Immature natural killer cell (primary cell): Measurements from ENCODE around the gene HSD3B7. TPM values are rescaled to one million over a fixed set of nuclear protein-coding genes. Genes with fewer than 3 reads are reported as not detected.

Experiments used
- DNase-seq, 3 donors: peaks; one replicate each; pipeline ENCODE4 v3.0.0; 2022; ENCODE audit warnings: mixed read lengths in 1 of 3
- H3K27ac Mint-ChIP-seq, 6 donors: one replicate each; pipeline ENCODE4 v1.8.0; 2020; ENCODE audit warnings: mixed read lengths in 6 of 6, mild to moderate bottlenecking in 5 of 6, inconsistent platforms in 4 of 6, moderate library complexity in 3 of 6
- H3K27me3 Mint-ChIP-seq, 3 donors: one replicate each; pipeline ENCODE4 v1.8.0; 2020 to 2021; ENCODE audit warnings: low read depth in 3 of 3, mild to moderate bottlenecking in 3 of 3, mixed read lengths in 3 of 3, moderate library complexity in 3 of 3, inconsistent platforms in 1 of 3
- H3K36me3 Mint-ChIP-seq, 3 donors: one replicate each; pipeline ENCODE4 v1.8.0; 2020; ENCODE audit warnings: mixed read lengths in 3 of 3, inconsistent platforms in 2 of 3, mild to moderate bottlenecking in 2 of 3
- H3K4me1 Mint-ChIP-seq, 2 donors: one replicate each; pipeline ENCODE4 v1.8.0; 2020; ENCODE audit warnings: inconsistent platforms in 2 of 2, mild to moderate bottlenecking in 2 of 2, mixed read lengths in 2 of 2, moderate library complexity in 1 of 2
- H3K4me3 Mint-ChIP-seq, 5 donors: one replicate each; pipeline ENCODE4 v1.8.0; 2020; ENCODE audit warnings: mild to moderate bottlenecking in 5 of 5, mixed read lengths in 5 of 5, inconsistent platforms in 3 of 5, moderate library complexity in 3 of 5
- H3K9me3 Mint-ChIP-seq, 6 donors: one replicate each; pipeline ENCODE4 v1.8.0; 2020; ENCODE audit warnings: mild to moderate bottlenecking in 6 of 6, mixed read lengths in 6 of 6, inconsistent platforms in 4 of 6, moderate library complexity in 3 of 6
- polyA plus RNA-seq, 3 donors: library from polyadenylated mRNA; unstranded; fragments of 300-500 nt; fragmentation: Illumina TruSeq; gene quantifications; one replicate each; pipeline ENCODE4 v1.2.3, GENCODE V29; 2021

HSD3B7 gene
- polyA plus RNA-seq, 3 donors from 2014 or later, result not detected

- DNase-seq, result peak; percentile 13 to 25 (median 24)
- Mint-ChIP-seq H3K4me1 (peaks cover 23 to 24% of the 10 kb centered on the region in 2 donors), H3K27ac (peak overlapping the region; percentile 80 to 94 (median 89)), H3K4me3 (peak overlapping the region; percentile 94 to 96 (median 95)), H3K27me3 (peaks cover 0 to 3% (median 0%) of the 10 kb centered on the region in 3 donors), H3K36me3 (no peaks in the 10 kb centered on the region), H3K9me3 (no peaks in the 10 kb centered on the region)
Observed at GRCh38 chr16:30949650-30950515, 35.1 kb upstream of the HSD3B7 start.

- Mint-ChIP-seq H3K27ac (peak overlapping the region; percentile 80 to 94 (median 89)), H3K9me3 (no peaks in the 10 kb centered on the region), H3K36me3 (no peaks in the 10 kb centered on the region), H3K27me3 (peaks cover 0 to 3% (median 0%) of the 10 kb centered on the region in 3 donors), H3K4me3 (peak overlapping the region; percentile 94 to 96 (median 95)), H3K4me1 (peaks cover 23 to 24% of the 10 kb centered on the region in 2 donors)
- DNase-seq, result no peak
Observed at GRCh38 chr16:30950516-30951065, 34.4 kb upstream of the HSD3B7 start.

- peaks cover 0 to 3% (median 3%) of the 10 kb centered on the region in 3 donors for H3K27me3 Mint-ChIP-seq
- no peak for DNase-seq
- no peaks in the 10 kb centered on the region for H3K9me3 Mint-ChIP-seq
- peak overlapping the region in 1 of 6 donors; percentile 45 for H3K27ac Mint-ChIP-seq
- H3K36me3 Mint-ChIP-seq, result no peaks in the 10 kb centered on the region
- H3K4me3 Mint-ChIP-seq, result peak overlapping the region in 2 of 5 donors; percentile 47 to 51
- peaks cover 27% of the 10 kb centered on the region in 2 donors for H3K4me1 Mint-ChIP-seq
Observed at GRCh38 chr16:30951193-30951592, 33.8 kb upstream of the HSD3B7 start.

- H3K27ac Mint-ChIP-seq, result peak overlapping the region in 3 of 6 donors; percentile 17 to 53 (median 53)
- peak overlapping the region in 3 of 5 donors; percentile 20 to 45 (median 27) for H3K4me3 Mint-ChIP-seq
- H3K4me1 Mint-ChIP-seq, result peaks cover 29 to 32% of the 10 kb centered on the region in 2 donors
Observed at GRCh38 chr16:30951750-30952149, 33.3 kb upstream of the HSD3B7 start.

GRCh38 chr16:30953111-30953510 lies 31.9 kb upstream of the HSD3B7 start:
- H3K9me3 Mint-ChIP-seq, result no peaks in the 10 kb centered on the region
- H3K27me3 Mint-ChIP-seq, result peaks cover 10 to 11% (median 10%) of the 10 kb centered on the region in 3 donors
- no peaks in the 10 kb centered on the region for H3K36me3 Mint-ChIP-seq
- no peak for DNase-seq
- no peak overlapping the region for H3K4me3 Mint-ChIP-seq
- H3K4me1 Mint-ChIP-seq, result peaks cover 35 to 37% of the 10 kb centered on the region in 2 donors
- H3K27ac Mint-ChIP-seq, result no peak overlapping the region

More at GRCh38 chr16:30951750-30952149, 33.3 kb upstream of the HSD3B7 start:
- no peaks in the 10 kb centered on the region for H3K9me3 Mint-ChIP-seq
- peaks cover 0 to 3% (median 3%) of the 10 kb centered on the region in 3 donors for H3K27me3 Mint-ChIP-seq
- H3K36me3 Mint-ChIP-seq, result no peaks in the 10 kb centered on the region
- no peak for DNase-seq

GRCh38 chr16:30953511-30954124 lies 31.4 kb upstream of the HSD3B7 start:
- Mint-ChIP-seq H3K36me3 (no peaks in the 10 kb centered on the region), H3K4me1 (peaks cover 38 to 41% of the 10 kb centered on the region in 2 donors), H3K4me3 (no peak overlapping the region), H3K27ac (peak overlapping the region in 1 of 6 donors; percentile 61), H3K9me3 (no peaks in the 10 kb centered on the region), H3K27me3 (peaks cover 10 to 14% (median 13%) of the 10 kb centered on the region in 3 donors)
- peak; percentile 27 to 61 (median 40) for DNase-seq

- DNase-seq, result no peak
- H3K27me3 Mint-ChIP-seq, result peaks cover 18 to 24% (median 19%) of the 10 kb centered on the region in 3 donors
- H3K9me3 Mint-ChIP-seq, result no peaks in the 10 kb centered on the region
- H3K4me1 Mint-ChIP-seq, result peaks cover 44 to 46% of the 10 kb centered on the region in 2 donors
- peak overlapping the region in 1 of 5 donors; percentile 35 for H3K4me3 Mint-ChIP-seq
- H3K27ac Mint-ChIP-seq, result peak overlapping the region in 2 of 6 donors; percentile 32 to 34
- peaks cover 5 to 6% (median 6%) of the 10 kb centered on the region in 3 donors for H3K36me3 Mint-ChIP-seq
Observed at GRCh38 chr16:30954993-30955392, 30.0 kb upstream of the HSD3B7 start.

GRCh38 chr16:30956601-30957455 lies 28.2 kb upstream of the HSD3B7 start:
- peak overlapping the region; percentile 95 to 97 (median 97) for H3K4me3 Mint-ChIP-seq
- peaks cover 15 to 24% (median 19%) of the 10 kb centered on the region in 3 donors for H3K27me3 Mint-ChIP-seq
- H3K9me3 Mint-ChIP-seq, result no peaks in the 10 kb centered on the region
- peak; percentile 78 to 82 (median 81) for DNase-seq
- H3K36me3 Mint-ChIP-seq, result peaks cover 12 to 20% (median 13%) of the 10 kb centered on the region in 3 donors
- H3K27ac Mint-ChIP-seq, result peak overlapping the region; percentile 95 to 99 (median 97)
- H3K4me1 Mint-ChIP-seq, result peaks cover 38 to 50% of the 10 kb centered on the region in 2 donors

GRCh38 chr16:30957456-30958174 lies 27.4 kb upstream of the HSD3B7 start, which contains the start of gene SETD1A:
Gene SETD1A, plus strand, starts transcription at chr16:30957754. Its CDS starts 978 bp downstream, at chr16:30958732.
- Mint-ChIP-seq H3K27me3 (peaks cover 15 to 24% (median 22%) of the 10 kb centered on the region in 3 donors), H3K27ac (peak within 1 kb of the TSS; percentile 95 to 99 (median 97)), H3K9me3 (no peaks in the 10 kb centered on the region), H3K4me1 (peaks cover 38 to 45% of the 10 kb centered on the region in 2 donors), H3K36me3 (peaks cover 13 to 23% (median 17%) of the 10 kb centered on the region in 3 donors), H3K4me3 (peak within 1 kb of the TSS; percentile 95 to 97 (median 97))
- peak; percentile 96 to 99 (median 99) for DNase-seq

GRCh38 chr16:30958175-30959079 lies 26.6 kb upstream of the HSD3B7 start:
- peak overlapping the region; percentile 83 to 92 (median 88) for H3K4me3 Mint-ChIP-seq
- H3K36me3 Mint-ChIP-seq, result peaks cover 17 to 29% (median 22%) of the 10 kb centered on the region in 3 donors
- peak overlapping the region; percentile 40 to 93 (median 88) for H3K27ac Mint-ChIP-seq
- peaks cover 38 to 45% of the 10 kb centered on the region in 2 donors for H3K4me1 Mint-ChIP-seq
- no peaks in the 10 kb centered on the region for H3K9me3 Mint-ChIP-seq
- peaks cover 15 to 24% (median 22%) of the 10 kb centered on the region in 3 donors for H3K27me3 Mint-ChIP-seq
- DNase-seq, result no peak

- no peak for DNase-seq
- Mint-ChIP-seq H3K27me3 (peaks cover 16 to 25% (median 21%) of the 10 kb centered on the region in 3 donors), H3K27ac (no peak overlapping the region), H3K4me1 (peaks cover 33 to 40% of the 10 kb centered on the region in 2 donors), H3K36me3 (peaks cover 22 to 38% (median 25%) of the 10 kb centered on the region in 3 donors), H3K4me3 (no peak overlapping the region), H3K9me3 (no peaks in the 10 kb centered on the region)
Observed at GRCh38 chr16:30961384-30961783, 23.6 kb upstream of the HSD3B7 start.
